Measurements from ENCODE around the gene DSCAML1. TPM values are rescaled to one million over a fixed set of nuclear protein-coding genes. Genes with fewer than 3 reads are reported as not detected.

DSCAML1 gene
- total RNA-seq, 4 donors from 2014 or later = 0.20 to 1.1 (median 0.36) TPM

GRCh38 chr11:117574551-117574950 lies 222.5 kb downstream of the DSCAML1 start:
- no peaks in the 10 kb centered on the region for H3K36me3 ChIP-seq
- WGBS, 2 donors = 88 to 95% methylated on average over 2 to 3 of the region's 3 CpGs
- no peak for DNase-seq (ENCODE audit: low spot score in 2 of 2)

DNA sequence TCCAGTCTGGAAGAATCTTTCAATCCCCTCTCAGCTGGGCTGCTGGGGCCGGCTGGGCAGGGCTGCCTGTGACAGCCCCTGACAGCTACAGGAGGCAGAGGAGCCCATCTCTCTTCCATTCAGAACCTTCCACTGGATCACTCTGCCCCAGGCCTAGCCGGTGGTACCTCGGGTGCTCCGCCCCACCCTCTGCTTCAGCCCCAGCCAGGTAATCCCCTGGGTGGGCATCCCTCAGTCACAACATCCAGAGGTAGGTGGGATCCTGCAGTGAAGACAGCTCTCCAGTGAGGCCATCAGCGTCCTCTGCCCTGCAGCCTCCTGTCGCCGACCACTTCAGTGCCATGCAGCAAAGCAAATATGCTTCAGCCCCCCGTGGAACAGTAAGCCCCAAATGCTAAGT lies 223.7 kb downstream of the DSCAML1 start:
- no peaks in the 10 kb centered on the region for H3K36me3 ChIP-seq
- WGBS, 2 donors = 94 to 100% methylated on average over 8 of the region's 8 CpGs
- no peak overlapping the region for H3K4me3 ChIP-seq
- H3K27me3 ChIP-seq = no peaks in the 10 kb centered on the region
- no peak for DNase-seq (ENCODE audit: low spot score in 2 of 2)
- H3K27ac ChIP-seq = no peak overlapping the region
- TF ChIP-seq EP300 (IDR thresholded peaks at IDR 0.05) (no peak), POLR2A (IDR thresholded peaks at IDR 0.05) (no peak)
- TF ChIP-seq, protein P1, sequence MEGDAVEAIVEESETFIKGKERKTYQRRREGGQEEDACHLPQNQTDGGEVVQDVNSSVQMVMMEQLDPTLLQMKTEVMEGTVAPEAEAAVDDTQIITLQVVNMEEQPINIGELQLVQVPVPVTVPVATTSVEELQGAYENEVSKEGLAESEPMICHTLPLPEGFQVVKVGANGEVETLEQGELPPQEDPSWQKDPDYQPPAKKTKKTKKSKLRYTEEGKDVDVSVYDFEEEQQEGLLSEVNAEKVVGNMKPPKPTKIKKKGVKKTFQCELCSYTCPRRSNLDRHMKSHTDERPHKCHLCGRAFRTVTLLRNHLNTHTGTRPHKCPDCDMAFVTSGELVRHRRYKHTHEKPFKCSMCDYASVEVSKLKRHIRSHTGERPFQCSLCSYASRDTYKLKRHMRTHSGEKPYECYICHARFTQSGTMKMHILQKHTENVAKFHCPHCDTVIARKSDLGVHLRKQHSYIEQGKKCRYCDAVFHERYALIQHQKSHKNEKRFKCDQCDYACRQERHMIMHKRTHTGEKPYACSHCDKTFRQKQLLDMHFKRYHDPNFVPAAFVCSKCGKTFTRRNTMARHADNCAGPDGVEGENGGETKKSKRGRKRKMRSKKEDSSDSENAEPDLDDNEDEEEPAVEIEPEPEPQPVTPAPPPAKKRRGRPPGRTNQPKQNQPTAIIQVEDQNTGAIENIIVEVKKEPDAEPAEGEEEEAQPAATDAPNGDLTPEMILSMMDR (IDR thresholded peaks at IDR 0.05) = no peak
- H3K4me1 ChIP-seq = peaks cover 0 to 6% (median 0%) of the 10 kb centered on the region in 4 donors
- H3K9me3 ChIP-seq = peaks cover 0 to 5% (median 0%) of the 10 kb centered on the region in 4 donors

More at GRCh38 chr11:117574551-117574950, 222.5 kb downstream of the DSCAML1 start:
- H3K9me3 ChIP-seq = peaks cover 0 to 1% (median 0%) of the 10 kb centered on the region in 4 donors
- H3K27me3 ChIP-seq = no peaks in the 10 kb centered on the region
- H3K27ac ChIP-seq = no peak overlapping the region
- peaks cover 0 to 6% (median 0%) of the 10 kb centered on the region in 4 donors for H3K4me1 ChIP-seq
- H3K4me3 ChIP-seq = no peak overlapping the region
- TF ChIP-seq, protein P1 (IDR thresholded peaks at IDR 0.05) = no peak
- TF ChIP-seq POLR2A (IDR thresholded peaks at IDR 0.05) (no peak), EP300 (IDR thresholded peaks at IDR 0.05) (no peak)

DNA sequence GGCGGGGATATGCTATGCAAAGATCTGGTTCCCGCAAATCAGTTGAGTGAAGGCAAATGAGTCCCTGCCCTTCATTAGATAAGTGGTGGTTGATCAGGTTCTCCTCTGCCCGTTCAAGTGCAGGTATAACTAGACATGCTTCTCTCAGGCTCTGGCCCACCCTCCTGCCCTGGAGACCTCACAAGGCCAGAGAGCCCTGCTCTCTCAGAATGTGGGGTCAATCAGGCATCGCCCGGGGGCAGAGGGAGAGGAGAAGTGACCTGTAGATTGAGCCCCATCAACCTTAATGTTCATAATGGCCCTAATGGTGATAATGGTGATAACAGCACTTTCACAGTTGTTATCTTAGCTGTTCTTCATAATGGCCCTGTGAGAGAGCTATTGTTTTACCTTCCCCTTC lies 224.3 kb downstream of the DSCAML1 start:
- no peak overlapping the region for H3K4me3 ChIP-seq
- 81 to 92% methylated on average over 5 of the region's 5 CpGs for WGBS, 2 donors
- no peaks in the 10 kb centered on the region for H3K27me3 ChIP-seq
- H3K9me3 ChIP-seq = peaks cover 0 to 5% (median 0%) of the 10 kb centered on the region in 4 donors
- no peak for TF ChIP-seq POLR2A (IDR thresholded peaks at IDR 0.05)
- TF ChIP-seq, protein P1 (IDR thresholded peaks at IDR 0.05) = no peak
- TF ChIP-seq EP300 (IDR thresholded peaks at IDR 0.05) = no peak
- H3K4me1 ChIP-seq = peaks cover 0 to 6% (median 0%) of the 10 kb centered on the region in 4 donors
- H3K36me3 ChIP-seq = no peaks in the 10 kb centered on the region
- no peak for DNase-seq (ENCODE audit: low spot score in 2 of 2)
- no peak overlapping the region for H3K27ac ChIP-seq

DNA sequence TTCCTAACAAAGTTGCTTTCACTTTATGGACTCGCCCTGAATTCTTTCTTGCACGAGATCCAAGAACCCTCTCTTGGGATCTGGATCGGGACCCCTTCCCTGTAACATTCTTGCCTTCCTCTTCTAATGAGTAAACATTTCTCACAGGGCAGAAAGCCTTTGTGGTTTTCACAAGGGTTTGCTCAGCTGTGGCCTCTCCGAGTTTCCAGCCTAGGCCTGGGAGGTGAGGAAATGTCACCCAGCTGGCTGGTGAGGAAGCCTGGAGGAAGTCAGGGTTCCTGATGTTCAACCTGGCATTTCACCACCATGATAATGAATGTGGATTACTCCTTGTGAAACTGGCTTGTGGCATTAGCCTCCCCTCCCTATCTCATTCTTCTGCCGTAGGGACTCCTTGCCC lies 224.9 kb downstream of the DSCAML1 start:
- peaks cover 0 to 5% (median 0%) of the 10 kb centered on the region in 4 donors for H3K9me3 ChIP-seq
- no peak for TF ChIP-seq POLR2A (IDR thresholded peaks at IDR 0.05)
- TF ChIP-seq, protein P1 (IDR thresholded peaks at IDR 0.05) = no peak
- no peak for TF ChIP-seq EP300 (IDR thresholded peaks at IDR 0.05)
- peaks cover 0 to 6% (median 0%) of the 10 kb centered on the region in 4 donors for H3K4me1 ChIP-seq
- H3K4me3 ChIP-seq = no peak overlapping the region
- H3K36me3 ChIP-seq = no peaks in the 10 kb centered on the region
- no peak for DNase-seq (ENCODE audit: low spot score in 2 of 2)
- H3K27ac ChIP-seq = no peak overlapping the region
- WGBS, 2 donors = 28 to 37% methylated on average over 5 of the region's 5 CpGs
- H3K27me3 ChIP-seq = no peaks in the 10 kb centered on the region

DNA sequence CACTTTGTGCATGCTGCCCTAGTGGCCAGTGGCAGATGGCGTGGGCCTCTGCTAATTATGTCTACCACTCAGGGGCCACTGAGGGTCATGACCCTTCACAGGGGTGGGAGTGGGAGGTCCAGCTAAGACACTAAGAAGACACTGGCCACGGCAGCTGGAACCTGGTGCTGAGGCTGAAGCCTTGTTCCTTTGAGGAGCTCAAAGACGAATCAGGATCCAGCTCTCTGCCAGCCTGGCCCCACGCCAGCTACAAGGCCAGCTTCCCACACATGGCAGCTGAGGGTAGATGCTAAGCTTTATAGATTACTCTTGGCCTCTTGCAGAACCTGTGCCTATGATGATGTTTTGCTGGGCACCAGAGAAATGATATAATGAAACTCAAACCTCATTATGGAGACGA lies 226.3 kb downstream of the DSCAML1 start:
- no peak for DNase-seq (ENCODE audit: low spot score in 2 of 2)
- 61 to 83% methylated on average over 4 to 5 of the region's 5 CpGs for WGBS, 2 donors
- H3K9me3 ChIP-seq = peaks cover 0 to 5% (median 0%) of the 10 kb centered on the region in 4 donors
- H3K4me3 ChIP-seq = no peak overlapping the region
- peaks cover 0 to 6% (median 0%) of the 10 kb centered on the region in 4 donors for H3K4me1 ChIP-seq
- H3K36me3 ChIP-seq = no peaks in the 10 kb centered on the region
- TF ChIP-seq POLR2A (IDR thresholded peaks at IDR 0.05) = no peak
- TF ChIP-seq, protein P1 (IDR thresholded peaks at IDR 0.05) = no peak
- no peak for TF ChIP-seq EP300 (IDR thresholded peaks at IDR 0.05)
- H3K27ac ChIP-seq = no peak overlapping the region
- peaks cover 0 to under 1% of the 10 kb centered on the region in 2 donors for H3K27me3 ChIP-seq

All from tibial nerve (tissue), 4 donors.